CD4-positive, alpha-beta T cell (primary cell): ENCODE measurements around the gene ZFPM1. TPM values are rescaled to one million over a fixed set of nuclear protein-coding genes. Genes with fewer than 3 reads are reported as not detected.

Source experiments
- ATAC-seq: fragments of 200-7000 bp; cut with Tn5 transposase; one replicate; pipeline ENCODE4 v1.10.0; 2022; ENCODE audit warnings: mild to moderate bottlenecking; ENCODE audit not compliant: poor library complexity
- CTCF ChIA-PET: fragments of 350-600 bp; sonication (Branson Sonifier 250); formaldehyde crosslinking; loops from one replicate; lab custom pipeline; 2021; ENCODE audit warnings: antibody characterized with exemption, inconsistent platforms; lab: Charles Lee
- POLR2A ChIA-PET: fragments of 350-600 bp; sonication (Branson Sonifier 250); formaldehyde crosslinking; loops from one replicate; lab custom pipeline; 2021; ENCODE audit warnings: antibody characterized with exemption, inconsistent platforms; lab: Charles Lee
- DNase-seq, 14 experiments: peaks; one replicate each; pipeline ENCODE4 v3.0.0-alpha.2; 2013 to 2020; ENCODE audit warnings: mixed read lengths in 2 of 14
- H3K27ac ChIP-seq, 2 donors: one replicate each; pipeline versions ENCODE4 v1.5.1 to v1.7.0; 2013; ENCODE audit warnings: low read length in 2 of 2, low read depth in 1 of 2, mild to moderate bottlenecking in 1 of 2
- H3K27me3 ChIP-seq, 2 experiments: 1 replicate in 1 of 2; 2 replicates in 1 of 2; pipeline versions ENCODE4 v1.6.1 to v1.7.0; 2013; ENCODE audit warnings: low read length in 2 of 2, control low read depth in 1 of 2, mild to moderate bottlenecking in 1 of 2, moderate library complexity in 1 of 2; ENCODE audit not compliant: insufficient read depth in 2 of 2, control insufficient read depth in 1 of 2
- H3K36me3 ChIP-seq: one replicate; pipeline ENCODE4 v1.6.1; 2013; ENCODE audit warnings: low read length, control low read depth; ENCODE audit not compliant: insufficient read depth
- H3K4me1 ChIP-seq: one replicate; pipeline ENCODE4 v1.6.1; 2013; ENCODE audit warnings: low read length, control low read depth; ENCODE audit not compliant: insufficient read depth
- H3K4me3 ChIP-seq: one replicate; pipeline ENCODE4 v1.5.1; 2013; ENCODE audit warnings: mild to moderate bottlenecking, low read length, moderate library complexity
- H3K9me3 ChIP-seq, 2 experiments: 1 replicate in 1 of 2; 2 replicates in 1 of 2; pipeline versions ENCODE4 v1.6.1 to v1.7.0; 2013; ENCODE audit warnings: low read length in 2 of 2, mild to moderate bottlenecking in 2 of 2, control low read depth in 1 of 2, moderate library complexity in 1 of 2; ENCODE audit not compliant: control insufficient read depth in 1 of 2, insufficient read depth in 1 of 2
- H3K27ac Mint-ChIP-seq: one replicate; pipeline ENCODE4 v1.8.0; 2020; ENCODE audit warnings: mixed read lengths
- H3K27me3 Mint-ChIP-seq: one replicate; pipeline ENCODE4 v1.8.0; 2021; ENCODE audit warnings: mixed read lengths
- H3K36me3 Mint-ChIP-seq: one replicate; pipeline ENCODE4 v1.8.0; 2021; ENCODE audit warnings: low read depth, mixed read lengths
- H3K4me1 Mint-ChIP-seq: one replicate; pipeline ENCODE4 v1.8.0; 2021; ENCODE audit warnings: low read depth, mixed read lengths
- H3K4me3 Mint-ChIP-seq: one replicate; pipeline ENCODE4 v1.8.0; 2020; ENCODE audit warnings: mild to moderate bottlenecking, mixed read lengths
- H3K9me3 Mint-ChIP-seq: one replicate; pipeline ENCODE4 v1.8.0; 2020; ENCODE audit warnings: mixed read lengths
- intact Hi-C, 2 experiments: fragments of 100-400 bp; cut with DNase I in 1 of 2; cut with micrococcal nuclease in 1 of 2; formaldehyde crosslinking; loops; one replicate each; pipeline versions ENCODE4 v1.15.1 to v1.9.0; 2023 to 2025; cut with DNase I, micrococcal nuclease
- total RNA-seq, 174 experiments: library from RNA in 2 of 174; stranded (reverse) in 2 of 174; gene quantifications; one replicate each; pipeline ENCODE4 v1.2.3 and lab custom pipeline; 2021 to 2026
- TF ChIP-seq, protein P1 (sequence below): fragments of 200-600 bp; IDR thresholded peaks from one replicate; pipeline ENCODE4 v1.8.0; 2022; ENCODE audit warnings: antibody characterized with exemption, mild to moderate bottlenecking

ZFPM1 gene
- total RNA-seq, 2 experiments from 2014 or later: 22.8 to 24.2 TPM

DNA sequence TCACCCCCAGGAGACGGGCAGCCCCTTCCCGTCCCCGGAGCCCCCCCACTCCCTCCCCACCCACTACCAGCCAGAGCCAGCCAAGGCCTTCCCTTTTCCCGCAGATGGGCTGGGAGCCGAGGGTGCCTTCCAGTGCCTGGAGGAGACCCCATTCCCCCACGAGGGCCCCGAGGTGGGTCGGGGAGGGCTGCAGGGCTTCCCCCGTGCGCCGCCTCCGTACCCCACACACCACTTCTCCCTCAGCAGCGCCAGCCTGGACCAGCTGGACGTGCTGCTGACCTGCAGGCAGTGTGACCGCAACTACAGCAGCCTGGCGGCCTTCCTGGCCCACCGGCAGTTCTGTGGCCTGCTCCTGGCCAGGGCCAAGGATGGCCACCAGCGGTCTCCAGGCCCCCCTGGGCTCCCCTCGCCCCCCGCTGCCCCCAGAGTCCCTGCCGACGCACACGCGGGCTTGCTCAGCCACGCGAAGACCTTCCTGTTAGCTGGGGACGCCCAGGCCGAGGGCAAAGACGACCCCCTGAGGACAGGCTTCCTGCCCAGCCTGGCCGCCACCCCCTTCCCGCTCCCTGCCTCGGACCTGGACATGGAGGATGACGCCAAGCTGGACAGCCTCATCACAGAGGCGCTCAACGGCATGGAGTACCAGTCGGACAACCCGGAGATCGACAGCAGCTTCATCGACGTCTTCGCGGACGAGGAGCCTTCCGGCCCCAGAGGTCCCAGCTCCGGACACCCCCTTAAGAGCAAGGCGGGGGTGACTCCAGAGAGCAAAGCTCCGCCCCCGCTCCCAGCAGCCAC lies 23.5 kb upstream of the ZFPM1 start:
- no peaks in the 10 kb centered on the region for H3K36me3 Mint-ChIP-seq
- H3K4me3 Mint-ChIP-seq: peak overlapping the region; percentile 25
- H3K4me1 Mint-ChIP-seq: no peaks in the 10 kb centered on the region
- H3K9me3 ChIP-seq: peaks cover 0 to 3% of the 10 kb centered on the region in 2 experiments
- TF ChIP-seq, protein P1, sequence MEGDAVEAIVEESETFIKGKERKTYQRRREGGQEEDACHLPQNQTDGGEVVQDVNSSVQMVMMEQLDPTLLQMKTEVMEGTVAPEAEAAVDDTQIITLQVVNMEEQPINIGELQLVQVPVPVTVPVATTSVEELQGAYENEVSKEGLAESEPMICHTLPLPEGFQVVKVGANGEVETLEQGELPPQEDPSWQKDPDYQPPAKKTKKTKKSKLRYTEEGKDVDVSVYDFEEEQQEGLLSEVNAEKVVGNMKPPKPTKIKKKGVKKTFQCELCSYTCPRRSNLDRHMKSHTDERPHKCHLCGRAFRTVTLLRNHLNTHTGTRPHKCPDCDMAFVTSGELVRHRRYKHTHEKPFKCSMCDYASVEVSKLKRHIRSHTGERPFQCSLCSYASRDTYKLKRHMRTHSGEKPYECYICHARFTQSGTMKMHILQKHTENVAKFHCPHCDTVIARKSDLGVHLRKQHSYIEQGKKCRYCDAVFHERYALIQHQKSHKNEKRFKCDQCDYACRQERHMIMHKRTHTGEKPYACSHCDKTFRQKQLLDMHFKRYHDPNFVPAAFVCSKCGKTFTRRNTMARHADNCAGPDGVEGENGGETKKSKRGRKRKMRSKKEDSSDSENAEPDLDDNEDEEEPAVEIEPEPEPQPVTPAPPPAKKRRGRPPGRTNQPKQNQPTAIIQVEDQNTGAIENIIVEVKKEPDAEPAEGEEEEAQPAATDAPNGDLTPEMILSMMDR: no peak
- no peak overlapping the region for H3K27ac Mint-ChIP-seq
- H3K4me1 ChIP-seq: peaks cover 21% of the 10 kb centered on the region
- peak overlapping the region; percentile 44 for H3K4me3 ChIP-seq
- H3K9me3 Mint-ChIP-seq: no peaks in the 10 kb centered on the region
- no peaks in the 10 kb centered on the region for H3K27me3 Mint-ChIP-seq
- no peaks in the 10 kb centered on the region for H3K36me3 ChIP-seq
- H3K27me3 ChIP-seq: peaks cover 0 to 8% of the 10 kb centered on the region in 2 experiments
- intact Hi-C loops: no loop called here
- ChIA-PET POLR2A (interaction anchor here (1.2 kb wide), 1 partner anchor 23 kb away, joined by 3 read pairs; no protein-coding TSS in a partner anchor), CTCF (no interaction called here)
- ATAC-seq (no peak), DNase-seq (peak in 1 of 14 experiments; percentile 41)
- no peak overlapping the region for H3K27ac ChIP-seq

DNA sequence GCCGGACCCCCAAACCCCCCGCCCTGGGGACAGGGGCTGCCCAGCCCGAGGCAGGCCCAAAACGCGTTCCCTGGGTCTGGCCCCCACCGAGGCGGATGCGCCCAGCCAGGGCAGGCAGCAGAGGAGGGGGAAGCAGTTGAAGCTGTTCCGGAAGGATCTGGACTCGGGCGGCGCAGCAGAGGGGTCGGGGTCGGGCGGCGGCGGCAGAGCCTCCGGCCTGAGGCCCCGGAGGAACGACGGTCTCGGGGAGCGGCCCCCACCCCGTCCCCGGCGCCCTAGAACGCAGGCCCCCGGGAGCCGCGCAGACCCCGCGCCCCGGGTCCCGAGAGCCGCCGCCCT lies 22.9 kb upstream of the ZFPM1 start:
- peak overlapping the region; percentile 44 for H3K4me3 ChIP-seq
- Mint-ChIP-seq H3K9me3 (no peaks in the 10 kb centered on the region), H3K4me1 (no peaks in the 10 kb centered on the region), H3K4me3 (no peak overlapping the region), H3K27me3 (no peaks in the 10 kb centered on the region), H3K36me3 (no peaks in the 10 kb centered on the region), H3K27ac (no peak overlapping the region)
- TF ChIP-seq, protein P1: no peak
- peaks cover 21% of the 10 kb centered on the region for H3K4me1 ChIP-seq
- DNase-seq (peak in 2 of 14 experiments; percentile 8 to 30), ATAC-seq (peak; percentile 49)
- ChIA-PET CTCF (no interaction called here), POLR2A (interaction anchor here (1.2 kb wide), 1 partner anchor 22 kb away, joined by 3 read pairs; no protein-coding TSS in a partner anchor)
- peaks cover 0 to 8% of the 10 kb centered on the region in 2 experiments for H3K27me3 ChIP-seq
- no peaks in the 10 kb centered on the region for H3K36me3 ChIP-seq
- intact Hi-C loops: no loop called here
- no peak overlapping the region for H3K27ac ChIP-seq
- peaks cover 0 to 3% of the 10 kb centered on the region in 2 experiments for H3K9me3 ChIP-seq

DNA sequence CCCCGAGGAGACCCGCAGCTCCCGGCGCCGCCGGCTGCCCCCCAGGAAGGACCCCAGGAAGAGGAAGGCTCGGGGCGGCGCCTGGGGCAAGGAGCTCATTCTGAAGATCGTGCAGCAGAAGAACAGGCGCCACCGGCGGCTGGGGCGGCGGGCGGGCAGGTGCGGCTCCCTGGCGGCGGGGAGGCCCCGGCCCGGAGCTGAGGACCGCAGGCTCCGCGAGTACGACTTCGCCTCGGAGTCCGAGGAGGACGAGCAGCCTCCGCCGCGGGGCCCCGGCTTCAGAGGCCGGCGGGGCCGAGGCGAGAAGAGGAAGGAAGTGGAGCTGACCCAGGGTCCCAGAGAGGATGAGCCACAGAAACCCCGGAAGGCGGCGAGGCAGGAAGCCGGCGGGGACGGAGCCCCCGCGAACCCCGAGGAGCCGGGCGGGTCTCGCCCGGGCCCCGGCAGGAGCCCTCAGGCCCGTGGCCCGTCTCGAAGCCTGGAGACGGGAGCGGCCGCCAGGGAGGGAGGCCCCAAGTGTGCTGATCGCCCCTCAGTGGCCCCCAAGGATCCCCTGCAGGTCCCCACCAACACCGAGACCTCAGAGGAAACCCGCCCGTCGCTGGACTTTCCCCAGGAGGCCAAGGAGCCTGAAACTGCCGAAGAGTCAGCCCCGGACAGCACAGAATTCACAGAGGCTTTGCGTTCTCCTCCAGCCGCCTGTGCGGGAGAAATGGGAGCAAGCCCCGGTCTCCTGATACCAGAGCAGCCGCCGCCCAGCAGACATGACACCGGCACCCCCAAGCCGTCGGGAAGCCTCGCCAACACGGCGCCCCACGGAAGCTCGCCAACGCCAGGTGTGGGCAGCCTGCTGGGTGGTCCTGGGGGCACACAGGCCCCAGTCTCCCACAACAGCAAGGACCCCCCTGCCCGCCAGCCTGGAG lies 22.3 kb upstream of the ZFPM1 start:
- no peaks in the 10 kb centered on the region for H3K36me3 ChIP-seq
- TF ChIP-seq, protein P1: no peak
- Mint-ChIP-seq H3K4me1 (no peaks in the 10 kb centered on the region), H3K27ac (no peak overlapping the region), H3K36me3 (no peaks in the 10 kb centered on the region), H3K4me3 (peak overlapping the region; percentile 51), H3K9me3 (no peaks in the 10 kb centered on the region), H3K27me3 (no peaks in the 10 kb centered on the region)
- H3K27ac ChIP-seq: no peak overlapping the region
- POLR2A ChIA-PET: interaction anchor here (1.2 kb wide), 1 partner anchor 22 kb away, joined by 3 read pairs; no protein-coding TSS in a partner anchor
- peaks cover 0 to 8% of the 10 kb centered on the region in 2 experiments for H3K27me3 ChIP-seq
- H3K4me1 ChIP-seq: peaks cover 21% of the 10 kb centered on the region
- DNase-seq (peak in 12 of 14 experiments; percentile 11 to 69 (median 42)), ATAC-seq (peak; percentile 64)
- intact Hi-C loops: no loop called here
- H3K4me3 ChIP-seq: peak overlapping the region; percentile 44
- H3K9me3 ChIP-seq: peaks cover 0 to 3% of the 10 kb centered on the region in 2 experiments
- CTCF ChIA-PET: no interaction called here
